Measurements from ENCODE around the gene RWDD1.

Gene RWDD1

GRCh38 chr6:116561377-116562018 lies 9.8 kb upstream of the RWDD1 start:
- Histone ChIP-seq H3K27ac (no peak overlapping the region), H3K9me3 (no peaks in the 10 kb centered on the region), H3K4me1 (ENCODE audit: control insufficient read depth in 1 of 2, insufficient read depth in 1 of 2, low read depth in 1 of 2, low read length in 1 of 2) (peaks cover 0 to 5% of the 10 kb centered on the region in 2 experiments), H3K36me3 (no peaks in the 10 kb centered on the region), H3K4me3 (ENCODE audit: low read depth in 1 of 2, low read length in 1 of 2) (no peak overlapping the region), H3K27me3 (peaks cover 33% of the 10 kb centered on the region)
- peak; percentile 92 for TF ChIP-seq CTCF (IDR thresholded peaks at IDR 0.05)

- Histone ChIP-seq H3K4me1 (ENCODE audit: control insufficient read depth in 1 of 2, insufficient read depth in 1 of 2, low read depth in 1 of 2, low read length in 1 of 2) (peaks cover 0 to 5% of the 10 kb centered on the region in 2 experiments), H3K9me3 (no peaks in the 10 kb centered on the region), H3K27ac (no peak overlapping the region), H3K27me3 (peaks cover 37% of the 10 kb centered on the region), H3K36me3 (no peaks in the 10 kb centered on the region), H3K4me3 (ENCODE audit: low read depth in 1 of 2, low read length in 1 of 2) (no peak overlapping the region)
- no peak for TF ChIP-seq CTCF (IDR thresholded peaks at IDR 0.05)
Measured at GRCh38 chr6:116562019-116562403, 9.3 kb upstream of the RWDD1 start.

- Histone ChIP-seq H3K27ac (no peak overlapping the region), H3K4me1 (ENCODE audit: control insufficient read depth in 1 of 2, insufficient read depth in 1 of 2, low read depth in 1 of 2, low read length in 1 of 2) (peaks cover 0 to 5% of the 10 kb centered on the region in 2 experiments), H3K36me3 (no peaks in the 10 kb centered on the region), H3K9me3 (no peaks in the 10 kb centered on the region), H3K4me3 (ENCODE audit: low read depth in 1 of 2, low read length in 1 of 2) (no peak overlapping the region), H3K27me3 (peaks cover 37% of the 10 kb centered on the region)
- no peak for TF ChIP-seq CTCF (IDR thresholded peaks at IDR 0.05)
Measured at GRCh38 chr6:116562614-116563013, 8.7 kb upstream of the RWDD1 start.

- Histone ChIP-seq H3K4me3 (ENCODE audit: low read depth in 1 of 2, low read length in 1 of 2) (no peak overlapping the region), H3K27ac (no peak overlapping the region), H3K36me3 (no peaks in the 10 kb centered on the region), H3K4me1 (ENCODE audit: control insufficient read depth in 1 of 2, insufficient read depth in 1 of 2, low read depth in 1 of 2, low read length in 1 of 2) (peaks cover 5 to 9% of the 10 kb centered on the region in 2 experiments), H3K9me3 (no peaks in the 10 kb centered on the region), H3K27me3 (peaks cover 37% of the 10 kb centered on the region)
- no peak for TF ChIP-seq CTCF (IDR thresholded peaks at IDR 0.05)
Measured at GRCh38 chr6:116563830-116564229, 7.5 kb upstream of the RWDD1 start.

GRCh38 chr6:116564311-116564710 lies 7.0 kb upstream of the RWDD1 start:
- Histone ChIP-seq H3K4me1 (ENCODE audit: control insufficient read depth in 1 of 2, insufficient read depth in 1 of 2, low read depth in 1 of 2, low read length in 1 of 2) (peaks cover 10 to 14% of the 10 kb centered on the region in 2 experiments), H3K27me3 (peaks cover 37% of the 10 kb centered on the region), H3K36me3 (no peaks in the 10 kb centered on the region), H3K4me3 (ENCODE audit: low read depth in 1 of 2, low read length in 1 of 2) (no peak overlapping the region), H3K9me3 (no peaks in the 10 kb centered on the region), H3K27ac (no peak overlapping the region)
- no peak for TF ChIP-seq CTCF (IDR thresholded peaks at IDR 0.05)

Measured in neutrophil (primary cell).